ENCODE measurements around the gene GALNT12.

The GALNT12 gene, protein sequence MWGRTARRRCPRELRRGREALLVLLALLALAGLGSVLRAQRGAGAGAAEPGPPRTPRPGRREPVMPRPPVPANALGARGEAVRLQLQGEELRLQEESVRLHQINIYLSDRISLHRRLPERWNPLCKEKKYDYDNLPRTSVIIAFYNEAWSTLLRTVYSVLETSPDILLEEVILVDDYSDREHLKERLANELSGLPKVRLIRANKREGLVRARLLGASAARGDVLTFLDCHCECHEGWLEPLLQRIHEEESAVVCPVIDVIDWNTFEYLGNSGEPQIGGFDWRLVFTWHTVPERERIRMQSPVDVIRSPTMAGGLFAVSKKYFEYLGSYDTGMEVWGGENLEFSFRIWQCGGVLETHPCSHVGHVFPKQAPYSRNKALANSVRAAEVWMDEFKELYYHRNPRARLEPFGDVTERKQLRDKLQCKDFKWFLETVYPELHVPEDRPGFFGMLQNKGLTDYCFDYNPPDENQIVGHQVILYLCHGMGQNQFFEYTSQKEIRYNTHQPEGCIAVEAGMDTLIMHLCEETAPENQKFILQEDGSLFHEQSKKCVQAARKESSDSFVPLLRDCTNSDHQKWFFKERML

DNA sequence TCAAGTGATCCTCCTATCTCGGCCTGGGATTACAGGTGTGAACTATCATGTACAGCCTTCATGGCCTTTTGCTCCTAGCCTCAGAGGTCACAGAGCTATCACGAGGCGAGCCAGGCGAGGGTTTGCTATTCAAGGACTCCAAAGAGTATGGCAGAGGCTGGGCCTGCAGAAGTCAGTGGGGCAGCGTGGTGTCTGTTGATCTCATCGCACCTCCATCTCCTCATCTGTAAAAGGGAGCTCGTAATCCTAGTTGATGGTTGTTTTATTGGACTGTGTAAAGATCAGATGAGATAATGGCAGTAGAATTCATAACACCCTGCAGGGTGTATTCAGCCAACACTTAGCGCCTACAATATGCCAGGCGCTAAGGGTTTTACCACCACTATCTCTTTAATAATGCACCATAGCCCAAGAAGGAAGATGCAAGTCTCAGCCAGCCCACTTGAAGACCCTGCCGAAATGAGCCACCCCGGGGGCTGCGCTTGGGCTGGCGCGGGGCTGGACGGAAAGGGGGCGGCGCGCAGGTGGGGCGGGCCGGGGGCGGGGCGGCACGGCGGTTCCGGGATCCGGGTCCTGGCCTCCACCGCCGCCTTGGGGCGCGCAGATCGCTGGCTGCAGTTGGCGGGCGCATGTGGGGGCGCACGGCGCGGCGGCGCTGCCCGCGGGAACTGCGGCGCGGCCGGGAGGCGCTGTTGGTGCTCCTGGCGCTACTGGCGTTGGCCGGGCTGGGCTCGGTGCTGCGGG is at the start of gene GALNT12:
TSS of gene GALNT12 (plus strand) at position 601 of the 744 bp plus-strand sequence. CDS start at position 630, 29 bp downstream.
- FAIRE-seq (no peak), DNase-seq (ENCODE audit: insufficient read length, low spot score) (peak; percentile 39)

DNA sequence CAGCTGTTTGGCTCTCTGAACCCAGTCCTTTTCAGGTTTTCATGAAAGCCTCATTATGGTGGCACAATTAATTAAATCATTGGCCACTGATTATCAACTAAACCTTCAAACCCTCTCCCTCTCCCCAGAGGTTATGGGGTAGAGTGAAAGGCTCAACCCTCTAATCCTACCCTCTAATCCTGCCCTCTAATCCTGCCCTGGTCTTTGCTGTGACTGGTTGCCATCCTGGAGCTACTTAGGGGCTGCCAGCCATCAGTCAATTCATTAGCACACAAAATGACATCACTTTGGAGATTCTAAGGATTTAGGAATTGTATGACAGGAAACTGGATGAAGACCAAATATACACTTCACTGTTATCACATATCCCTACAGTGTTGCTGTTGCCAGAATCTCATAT is 47.2 kb upstream of the GALNT12 start:
- FAIRE-seq = no peak
- DNase-seq (ENCODE audit: insufficient read length, low spot score) = no peak

DNA sequence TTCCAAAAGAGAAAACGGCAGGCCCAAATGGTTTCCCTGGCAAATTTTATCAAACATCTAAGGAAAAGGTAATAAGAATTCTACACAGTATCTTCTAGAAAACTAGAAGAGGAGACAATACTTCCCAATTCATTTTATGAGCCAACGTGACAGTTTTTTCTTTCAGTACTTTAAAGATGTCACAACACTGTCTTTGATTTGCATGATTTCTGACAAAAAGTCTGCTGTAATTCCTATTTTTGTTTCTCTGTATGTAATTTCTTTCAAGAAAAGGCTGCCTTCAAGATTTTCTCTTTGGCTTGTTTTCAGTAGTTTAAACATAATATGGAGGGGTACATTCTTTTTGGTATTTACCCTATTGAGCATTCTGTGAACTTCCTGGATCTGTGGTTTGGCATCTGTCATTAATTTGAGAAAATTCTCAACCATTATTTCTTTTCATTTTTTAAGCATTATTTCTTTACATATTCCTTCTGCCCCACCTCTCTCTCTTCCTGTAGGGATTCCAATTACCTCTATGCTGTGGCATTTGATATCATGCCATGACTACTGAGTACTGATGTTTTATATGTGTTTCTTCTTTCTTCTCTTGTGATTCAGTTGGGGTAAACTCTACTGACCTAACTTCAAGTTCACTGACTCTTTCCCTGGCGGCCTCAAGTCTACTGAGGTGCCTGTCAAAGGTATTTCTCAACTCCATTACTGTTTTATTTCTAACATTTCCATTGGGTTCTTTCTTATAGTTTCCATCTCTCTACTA is 43.3 kb upstream of the GALNT12 start:
- FAIRE-seq (no peak), DNase-seq (ENCODE audit: insufficient read length, low spot score) (no peak)

DNA sequence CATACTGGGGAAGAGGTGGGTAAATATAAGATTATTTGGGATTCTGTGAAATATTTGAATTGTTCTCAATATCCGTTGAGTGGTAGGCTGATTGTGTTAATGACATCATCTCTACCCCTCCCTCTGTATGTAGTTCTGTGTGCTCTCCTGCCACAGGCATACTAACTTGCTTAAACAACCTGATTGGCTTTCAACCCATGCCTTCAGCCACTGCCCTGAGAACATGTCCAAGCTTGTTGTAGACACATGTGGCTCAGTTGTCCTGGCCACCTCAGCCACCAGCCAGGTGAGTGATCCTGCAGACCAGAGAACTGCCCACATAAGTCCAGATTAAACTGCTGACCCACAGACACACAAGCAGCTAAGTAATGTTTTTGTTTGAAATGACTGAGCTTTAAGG is 42.2 kb upstream of the GALNT12 start:
- no peak for DNase-seq (ENCODE audit: insufficient read length, low spot score)
- no peak for FAIRE-seq

DNA sequence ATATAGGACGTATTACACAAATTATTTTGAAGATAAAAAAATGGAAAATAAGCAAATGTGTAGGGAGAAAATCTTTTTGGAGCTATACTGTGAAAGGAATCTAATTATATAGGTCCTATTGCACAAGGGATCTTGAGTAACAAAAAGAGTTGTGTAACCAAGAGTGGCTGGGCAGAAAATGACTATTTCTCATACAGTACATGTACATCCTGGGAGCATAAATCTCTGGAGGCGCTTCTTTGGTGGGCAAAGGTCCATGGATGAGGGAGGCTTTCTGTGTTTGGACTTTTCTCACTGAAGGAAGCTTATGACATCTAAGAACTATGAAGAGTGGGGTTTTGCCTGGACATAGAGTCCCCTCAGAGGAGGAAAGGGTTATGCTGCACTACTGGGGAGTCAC is 40.9 kb upstream of the GALNT12 start:
- FAIRE-seq (no peak), DNase-seq (ENCODE audit: insufficient read length, low spot score) (no peak)

DNA sequence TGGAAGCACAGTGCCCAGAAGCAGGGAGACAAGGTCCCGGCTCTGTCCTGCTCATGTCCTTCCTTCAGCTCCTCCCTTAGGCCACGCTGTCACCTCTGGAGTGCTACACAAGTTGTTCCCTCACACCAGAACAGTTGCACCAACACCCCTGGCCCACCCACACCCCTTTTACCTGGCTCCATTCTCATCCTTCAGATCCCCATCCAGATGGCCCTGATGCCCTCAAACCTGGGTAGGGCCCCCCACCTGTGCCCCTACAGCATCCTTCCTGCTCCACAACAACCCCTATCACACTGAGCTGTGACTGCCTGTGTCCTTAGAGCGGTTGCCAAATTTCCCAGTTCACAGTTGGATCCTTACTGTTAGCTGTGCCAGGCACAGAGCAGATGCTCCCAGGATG is 40.3 kb upstream of the GALNT12 start:
- DNase-seq (ENCODE audit: insufficient read length, low spot score) = no peak
- FAIRE-seq = no peak

DNA sequence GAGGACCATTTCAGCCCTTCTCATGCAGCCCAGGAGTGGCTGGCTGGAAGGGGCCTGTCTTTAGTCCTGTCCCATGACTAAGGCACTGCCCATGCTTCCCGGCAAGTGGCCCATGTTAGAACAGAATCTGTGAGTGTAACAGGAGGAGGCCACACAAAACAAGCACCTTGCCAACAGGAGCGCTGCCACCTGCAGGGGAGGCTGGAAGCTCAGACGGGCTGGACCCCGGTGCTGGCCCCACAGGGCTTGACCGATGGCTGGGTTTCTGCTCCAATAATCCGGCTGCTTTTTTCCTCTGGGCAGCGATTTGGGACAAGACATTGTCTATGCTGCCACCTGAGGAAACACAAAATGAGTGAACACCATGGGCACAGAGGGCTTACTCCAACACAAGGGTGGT is 39.6 kb upstream of the GALNT12 start:
- no peak for FAIRE-seq
- no peak for DNase-seq (ENCODE audit: insufficient read length, low spot score)

DNA sequence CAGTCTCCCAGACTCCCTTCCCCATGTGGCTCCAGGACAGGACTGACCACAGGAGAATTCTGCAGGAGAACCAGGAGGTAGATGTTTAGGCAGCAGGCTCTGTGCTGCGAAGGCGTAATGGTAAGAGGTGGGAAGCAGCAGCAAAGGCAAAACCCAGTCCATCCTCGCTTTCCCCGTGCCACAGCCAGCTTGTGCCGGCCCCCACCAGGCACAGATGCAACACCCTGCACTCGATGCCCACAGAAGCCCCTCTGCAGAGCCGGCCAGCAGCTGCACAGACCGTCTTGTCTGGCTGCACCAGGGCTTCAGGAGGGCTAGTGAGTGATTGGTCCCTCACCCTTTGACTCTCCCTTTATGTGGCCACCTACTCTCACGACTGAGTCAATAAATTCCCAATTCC is 39.1 kb upstream of the GALNT12 start:
- DNase-seq (ENCODE audit: insufficient read length, low spot score) = no peak
- FAIRE-seq = no peak

DNA sequence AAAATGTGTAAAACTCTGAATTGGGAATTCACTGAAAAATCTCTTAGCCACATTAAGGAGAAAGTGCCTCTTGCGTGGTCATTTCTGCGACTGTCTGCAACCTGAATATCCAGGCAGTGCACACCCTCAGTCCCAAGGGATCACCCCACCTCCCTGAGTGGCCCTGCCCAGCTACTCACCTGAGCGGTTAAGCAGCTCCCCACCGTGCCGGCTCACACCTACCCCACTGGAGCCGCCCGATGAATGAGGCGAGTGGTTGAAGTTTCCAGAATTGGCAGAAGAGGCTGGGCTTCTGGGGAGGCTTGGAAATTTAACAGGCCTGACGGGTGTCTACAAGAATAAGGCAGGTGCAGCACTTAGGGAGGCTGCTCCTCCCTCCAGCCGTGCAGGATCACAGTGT is 36.8 kb upstream of the GALNT12 start:
- FAIRE-seq (no peak), DNase-seq (ENCODE audit: insufficient read length, low spot score) (no peak)

DNA sequence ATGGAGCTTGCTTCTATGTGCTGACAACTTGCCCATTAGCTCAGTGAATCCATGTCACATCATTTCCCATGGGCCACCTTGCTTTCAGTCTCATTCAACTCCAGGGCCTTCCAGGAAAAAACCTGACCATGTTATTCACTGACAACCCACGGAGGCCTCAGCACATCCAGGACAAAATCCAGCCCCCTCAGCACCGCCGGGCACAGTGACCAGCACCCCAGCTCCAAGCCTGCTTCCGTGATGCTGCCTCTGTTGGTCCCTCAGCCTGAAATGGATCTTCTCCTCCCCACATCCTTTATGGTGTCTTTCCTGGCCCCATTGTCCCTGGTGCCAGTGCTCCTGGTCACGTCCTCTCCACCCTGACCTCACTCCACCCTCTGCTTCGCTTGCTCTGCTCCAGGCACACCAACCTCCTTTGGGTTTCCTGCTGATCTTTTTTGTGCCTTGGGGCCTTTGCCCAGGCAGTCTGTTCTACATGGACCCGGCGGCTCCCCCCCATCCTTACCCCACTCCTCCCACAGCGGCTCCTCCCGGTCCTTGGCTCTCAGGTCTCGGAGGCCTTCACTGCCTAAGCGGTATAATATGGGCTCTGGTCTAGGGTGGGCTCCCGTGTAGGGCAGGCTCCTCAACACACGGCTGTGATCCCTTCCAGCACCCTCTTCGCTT is 36.1 kb upstream of the GALNT12 start:
- no peak for FAIRE-seq
- DNase-seq (ENCODE audit: insufficient read length, low spot score) = no peak

DNA sequence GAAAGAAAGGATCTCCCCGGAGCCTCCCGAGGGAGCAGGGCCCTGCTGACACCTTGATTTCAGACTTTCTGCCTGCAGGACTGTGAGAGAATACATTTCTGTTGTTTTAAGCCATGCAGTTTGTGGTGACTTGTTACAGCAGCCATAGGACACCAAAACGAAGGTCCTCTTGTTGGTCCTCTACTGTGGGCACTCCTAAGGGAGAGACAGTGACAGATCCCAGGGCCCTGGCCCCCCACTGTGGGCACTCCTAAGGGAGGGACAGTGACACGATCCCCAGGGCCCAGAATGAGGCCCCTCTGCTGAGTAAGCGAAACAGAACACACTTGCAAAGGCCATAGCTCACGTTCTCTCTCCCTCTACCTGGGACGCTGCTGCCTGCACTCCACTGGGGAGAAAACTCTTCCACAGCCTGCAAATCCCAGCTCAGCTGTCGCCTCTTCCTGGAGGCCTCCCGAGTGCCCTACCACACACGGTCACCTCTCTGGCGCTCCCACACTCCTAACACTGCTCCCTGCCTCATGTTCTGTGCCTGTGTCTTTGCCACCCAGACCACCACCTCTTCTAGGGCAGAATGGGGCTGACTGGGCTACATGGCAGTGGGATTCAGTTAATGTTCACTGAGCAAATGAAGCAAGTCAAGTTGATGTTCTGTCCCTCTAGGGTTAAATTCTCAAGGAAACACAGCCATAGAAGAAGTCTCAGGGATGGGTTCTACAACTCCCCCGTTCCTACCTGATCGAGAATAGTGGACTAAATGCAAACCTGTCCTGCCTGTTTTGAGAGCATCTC is 34.9 kb upstream of the GALNT12 start:
- FAIRE-seq (no peak), DNase-seq (ENCODE audit: insufficient read length, low spot score) (no peak)

DNA sequence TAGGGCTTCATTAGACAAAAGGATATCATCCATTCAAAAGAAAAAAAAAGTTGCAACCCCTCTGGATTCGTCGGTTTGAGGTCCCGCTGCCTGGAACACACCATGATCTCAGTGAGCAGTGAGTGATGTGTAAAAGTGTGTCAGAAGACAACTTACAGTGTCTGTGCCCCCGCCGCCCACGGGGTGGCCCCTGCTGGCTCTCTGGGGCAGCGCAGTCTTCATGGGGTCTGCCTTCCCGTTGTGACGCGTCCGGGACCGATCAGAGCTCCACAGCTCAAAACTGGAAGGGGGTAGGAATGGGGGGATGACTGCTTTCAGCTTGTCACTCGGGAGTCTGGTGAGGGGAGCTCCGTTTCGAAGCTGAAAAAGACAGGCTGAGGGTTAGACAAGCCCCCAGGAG is 33.7 kb upstream of the GALNT12 start:
- FAIRE-seq (no peak), DNase-seq (ENCODE audit: insufficient read length, low spot score) (no peak)

DNA sequence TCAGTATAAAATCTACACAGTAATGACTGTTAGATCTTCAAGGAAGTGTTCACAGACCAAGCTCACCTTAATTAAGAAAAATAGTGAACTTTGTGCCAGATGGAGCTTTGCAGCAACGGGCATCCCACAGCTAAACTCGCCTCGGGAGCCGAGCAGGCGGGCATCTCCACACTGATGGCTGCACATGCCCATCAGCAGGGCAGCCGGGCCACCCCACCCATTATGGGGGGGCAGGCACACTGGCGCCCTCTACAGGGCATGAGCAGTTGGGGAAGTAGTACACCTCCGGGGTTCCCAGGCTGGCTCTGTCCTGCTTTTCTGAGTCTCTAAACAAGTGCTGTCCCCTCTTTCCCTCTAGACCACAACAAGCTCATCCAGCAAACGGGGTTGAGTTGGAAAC is 32.7 kb upstream of the GALNT12 start:
- FAIRE-seq (no peak), DNase-seq (ENCODE audit: insufficient read length, low spot score) (peak; percentile 31)

DNA sequence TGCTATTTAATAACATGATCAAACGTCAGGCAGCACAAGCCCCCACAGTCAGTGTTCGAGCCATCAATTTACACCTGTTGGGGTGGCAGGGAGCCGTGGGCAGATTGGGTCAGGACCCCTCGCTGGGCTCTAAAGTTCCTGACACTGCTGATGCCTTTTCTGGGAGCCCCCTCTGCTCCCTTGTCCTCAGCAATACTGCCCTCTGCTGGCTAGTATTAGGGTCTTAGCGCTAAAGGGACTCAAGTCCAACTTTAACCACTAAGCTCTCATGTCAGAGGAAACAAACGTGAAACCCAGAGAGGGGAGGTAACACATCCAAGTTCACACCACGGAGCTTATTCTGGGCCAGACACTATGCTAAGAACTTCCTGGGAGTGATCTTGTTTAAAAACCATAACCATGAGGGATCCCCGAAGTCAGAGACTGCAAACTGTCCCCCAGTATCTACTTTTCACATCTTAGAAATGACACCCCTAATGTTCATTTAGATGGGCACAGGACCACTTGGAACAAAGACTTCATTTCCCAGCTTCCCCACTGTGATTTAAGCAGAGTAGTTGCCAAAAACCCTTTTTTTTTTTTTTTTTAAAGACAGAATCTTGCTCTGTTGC is 31.5 kb upstream of the GALNT12 start:
- FAIRE-seq (no peak), DNase-seq (ENCODE audit: insufficient read length, low spot score) (peak; percentile 71)

DNA sequence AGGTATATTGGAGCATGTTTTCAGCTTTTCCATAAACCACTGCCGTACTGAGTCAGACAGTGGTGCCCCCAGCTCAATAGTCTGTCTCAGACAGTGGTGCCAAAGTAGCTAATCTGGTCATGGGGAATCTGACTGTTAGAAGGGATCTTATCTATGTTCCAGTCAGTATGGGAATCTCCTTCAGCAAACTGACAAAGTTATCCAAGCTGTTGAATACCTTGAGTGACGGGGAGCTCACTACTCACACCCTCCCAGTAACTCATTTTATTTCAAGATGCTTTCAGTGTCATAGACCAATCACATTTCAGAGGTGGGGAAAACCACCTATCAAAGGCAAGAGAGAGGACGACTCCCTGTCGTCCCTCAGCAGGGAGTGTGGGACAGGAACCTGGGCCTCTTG is 29.9 kb upstream of the GALNT12 start:
- DNase-seq (ENCODE audit: insufficient read length, low spot score) (no peak), FAIRE-seq (no peak)

DNA sequence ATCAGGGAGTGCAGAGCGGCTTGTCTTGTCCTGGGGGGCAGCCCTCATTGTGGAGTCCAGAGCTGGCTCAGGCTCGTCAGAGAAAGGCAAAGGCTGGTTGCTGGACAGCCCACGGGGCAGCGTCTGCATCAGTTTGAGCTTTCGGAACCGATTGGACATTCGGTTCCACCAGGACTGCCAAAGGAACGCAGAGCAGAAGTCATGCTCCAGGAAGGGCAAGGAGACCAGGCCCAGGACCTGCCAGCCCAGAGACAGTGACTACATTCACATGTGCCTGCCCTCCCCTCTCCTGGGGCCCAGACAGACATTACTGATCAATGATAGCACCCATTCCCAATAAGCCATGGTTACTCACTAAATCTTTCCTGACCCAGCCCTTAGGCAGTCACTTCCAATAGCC is 29.2 kb upstream of the GALNT12 start:
- no peak for DNase-seq (ENCODE audit: insufficient read length, low spot score)
- FAIRE-seq = no peak

DNA sequence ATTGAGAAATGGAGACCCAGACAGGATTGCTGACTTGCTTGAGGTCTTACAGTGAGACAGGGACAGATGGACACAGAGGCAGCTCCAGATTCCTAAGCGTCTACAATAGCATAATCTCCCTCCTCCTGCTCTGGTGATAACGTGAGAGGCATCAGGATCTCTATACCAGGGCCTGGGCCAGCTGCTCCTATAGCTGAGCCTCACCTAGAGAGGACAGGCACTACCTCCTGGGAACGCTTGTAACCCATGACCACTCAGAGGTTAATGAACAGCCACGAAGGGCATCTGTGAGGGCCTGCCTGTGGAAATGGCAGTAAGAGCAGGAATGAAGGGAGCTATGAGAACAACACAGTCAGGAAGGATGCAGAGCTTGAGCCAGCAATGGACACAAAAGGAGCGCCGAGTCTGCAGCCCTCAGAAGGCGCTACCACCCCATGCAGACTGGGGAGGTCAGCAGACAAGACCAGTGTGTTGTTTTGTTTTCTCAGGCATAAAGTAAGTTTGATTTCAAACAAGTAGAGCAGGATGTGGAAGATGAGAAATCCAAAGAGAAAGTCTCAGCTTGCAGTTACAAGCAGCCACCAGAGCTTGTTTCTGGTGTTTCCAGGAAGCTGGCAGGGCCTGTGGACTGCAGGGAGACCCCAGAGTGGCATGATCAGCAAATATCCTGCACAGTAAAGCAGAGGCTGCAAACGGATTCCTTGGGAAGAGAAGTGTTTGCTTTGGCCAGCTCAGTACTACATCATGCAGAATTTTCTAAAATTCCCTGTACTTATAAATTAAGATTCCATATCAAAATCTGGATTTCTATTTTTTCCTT is 28.5 kb upstream of the GALNT12 start:
- DNase-seq (ENCODE audit: insufficient read length, low spot score) (no peak), FAIRE-seq (no peak)

DNA sequence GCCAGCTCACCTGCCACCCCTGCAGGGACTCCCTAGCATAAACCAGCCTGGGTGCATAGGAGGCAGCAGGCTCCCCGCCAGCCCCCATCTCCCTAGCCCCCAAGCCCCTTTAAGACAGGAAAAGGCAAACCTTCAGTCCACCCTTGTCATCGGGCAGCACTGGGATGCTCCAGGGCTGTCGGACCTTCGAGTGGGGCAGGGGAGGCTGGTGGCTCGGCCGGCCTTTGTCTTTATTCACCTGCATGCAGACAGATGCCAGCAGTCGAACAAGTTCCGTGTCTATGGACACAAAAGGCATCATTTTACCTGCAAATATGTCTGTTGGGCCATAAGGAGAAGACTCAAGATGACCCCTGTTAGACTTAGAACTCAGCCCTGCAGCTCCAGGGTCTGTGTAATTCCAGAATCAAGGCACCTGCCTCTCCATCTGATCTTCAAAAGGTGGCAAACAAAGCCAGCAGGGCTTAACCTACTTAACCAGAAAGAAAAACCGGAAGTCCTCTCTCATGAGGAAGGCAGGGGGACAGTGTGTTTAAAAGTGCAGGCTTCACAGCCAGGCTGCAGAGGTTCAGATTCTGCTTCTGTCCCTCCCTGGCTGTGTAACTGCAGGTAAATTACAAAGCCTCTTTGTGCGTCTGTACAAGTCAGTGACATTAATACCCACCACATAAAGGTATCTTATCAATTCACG is 27.3 kb upstream of the GALNT12 start:
- no peak for DNase-seq (ENCODE audit: insufficient read length, low spot score)
- FAIRE-seq = no peak
